GM18499 (cell line): ENCODE data around the gene IFITM10.
"Not testable (repeated sequence)": the region's sequence is repeated elsewhere in the genome, so short reads cannot be mapped to it uniquely, and the experiment has no call there.

Source experiments
- ATAC-seq: cut with Tn5 transposase; IDR thresholded peaks from one replicate; pipeline ENCODE4 v1.9.1; 2021; ENCODE audit warnings: moderate number of reproducible peaks; ENCODE audit not compliant: insufficient read depth, unreplicated experiment

The IFITM10 gene

DNA sequence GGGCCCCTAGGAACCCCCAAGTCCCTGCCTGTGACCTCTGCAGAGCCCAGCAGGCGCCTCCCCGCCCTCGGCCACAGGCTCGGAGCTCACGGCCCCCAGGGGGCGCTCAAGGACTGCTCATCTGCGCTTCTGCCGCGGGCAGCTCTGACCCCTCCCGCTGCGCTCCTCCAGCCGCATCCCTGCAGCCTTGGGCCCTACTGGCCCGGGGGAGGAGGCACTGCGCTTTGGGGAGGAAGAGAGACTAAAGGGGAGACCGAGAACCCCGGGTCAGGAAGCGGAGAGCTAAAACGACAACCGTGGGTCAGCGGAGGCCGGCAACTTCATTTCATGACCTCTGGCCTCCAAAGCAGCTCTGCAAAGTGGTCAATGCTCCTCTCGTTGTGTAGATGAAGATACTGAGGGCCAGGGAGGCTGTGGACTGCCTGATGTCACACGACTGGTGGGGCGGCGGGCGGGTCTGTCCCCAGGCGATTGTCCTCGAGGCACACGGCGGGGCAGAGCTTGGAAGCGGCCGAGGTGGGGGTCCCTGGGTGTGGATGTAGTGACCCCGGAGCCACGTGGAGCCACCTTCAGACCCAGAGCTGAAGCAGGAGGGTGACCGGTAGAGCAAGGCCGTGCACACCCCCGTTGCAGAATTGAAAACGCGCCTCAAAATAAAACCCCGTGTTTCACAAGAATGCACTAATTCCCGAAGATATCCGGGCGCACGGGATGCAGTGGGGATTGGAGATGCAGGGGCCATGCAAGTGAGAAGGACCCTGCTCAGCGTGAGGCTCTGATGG, 56.1 kb downstream of the IFITM10 start:
- no peak for ATAC-seq

DNA sequence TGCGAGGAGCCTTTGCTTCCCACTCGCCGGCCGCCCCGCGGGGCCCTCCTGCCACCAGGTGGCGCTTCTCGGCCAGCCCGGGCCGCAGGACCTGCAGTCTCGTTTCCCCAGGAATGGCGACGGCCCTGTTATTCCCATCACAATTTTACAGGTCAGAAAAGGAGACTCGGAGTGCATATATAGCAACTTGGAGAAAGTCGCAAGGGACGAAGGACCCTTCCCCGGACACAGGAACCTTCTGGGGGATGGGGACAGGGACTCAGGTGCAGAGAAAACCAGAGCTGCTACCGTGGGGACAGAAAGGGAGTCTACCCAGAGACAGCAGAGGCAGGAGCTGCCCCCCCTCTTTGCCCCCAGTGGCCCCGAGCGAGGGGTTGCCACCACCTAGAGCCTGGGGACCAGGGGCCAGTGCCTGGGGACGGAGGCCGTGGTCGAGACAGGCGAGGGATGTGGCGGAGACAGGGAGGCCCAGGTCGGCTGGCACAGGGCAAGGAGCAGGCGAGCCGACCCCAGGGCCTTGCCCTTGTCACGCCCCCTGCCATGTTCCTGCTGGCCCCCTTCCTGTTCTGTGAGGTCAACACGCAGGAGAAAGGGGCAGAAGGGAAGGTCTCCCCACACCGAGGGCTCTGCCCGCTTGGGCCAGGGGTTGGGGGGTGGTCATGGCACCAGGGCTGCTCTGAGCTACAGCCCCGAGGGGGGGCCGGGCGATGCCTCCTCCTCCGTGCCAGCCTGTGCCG, 56.9 kb downstream of the IFITM10 start:
- ATAC-seq: no peak

DNA sequence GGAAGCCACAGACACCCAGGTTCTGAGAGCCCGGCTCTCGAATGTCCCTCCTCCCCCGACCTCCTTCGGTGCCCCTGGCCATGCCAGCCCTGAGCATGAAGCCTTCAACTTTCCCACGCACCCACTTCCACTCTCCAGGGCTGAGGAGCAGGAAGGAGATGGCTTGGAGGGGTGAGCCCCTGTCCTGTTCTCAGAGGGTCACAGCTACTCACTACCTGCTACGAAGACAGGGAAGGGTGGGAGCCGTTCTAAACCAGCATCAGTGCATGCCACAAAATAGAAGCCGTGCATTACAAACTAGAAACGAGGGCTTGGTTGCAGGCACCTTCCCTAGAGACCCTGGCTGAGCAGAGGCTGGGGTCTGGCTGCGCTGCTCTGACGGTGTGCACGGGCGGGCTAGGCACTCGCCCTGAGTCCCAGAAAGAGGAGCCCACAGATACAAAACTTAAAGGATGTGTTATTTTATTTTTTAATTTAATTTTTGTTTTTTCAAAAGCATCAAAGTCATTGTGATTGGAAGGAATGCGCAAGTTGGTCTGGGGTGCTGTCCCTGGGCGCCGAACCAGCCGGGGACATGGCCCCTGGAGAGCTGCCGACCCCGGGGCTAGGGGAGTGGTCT, 57.6 kb downstream of the IFITM10 start:
- no peak for ATAC-seq

DNA sequence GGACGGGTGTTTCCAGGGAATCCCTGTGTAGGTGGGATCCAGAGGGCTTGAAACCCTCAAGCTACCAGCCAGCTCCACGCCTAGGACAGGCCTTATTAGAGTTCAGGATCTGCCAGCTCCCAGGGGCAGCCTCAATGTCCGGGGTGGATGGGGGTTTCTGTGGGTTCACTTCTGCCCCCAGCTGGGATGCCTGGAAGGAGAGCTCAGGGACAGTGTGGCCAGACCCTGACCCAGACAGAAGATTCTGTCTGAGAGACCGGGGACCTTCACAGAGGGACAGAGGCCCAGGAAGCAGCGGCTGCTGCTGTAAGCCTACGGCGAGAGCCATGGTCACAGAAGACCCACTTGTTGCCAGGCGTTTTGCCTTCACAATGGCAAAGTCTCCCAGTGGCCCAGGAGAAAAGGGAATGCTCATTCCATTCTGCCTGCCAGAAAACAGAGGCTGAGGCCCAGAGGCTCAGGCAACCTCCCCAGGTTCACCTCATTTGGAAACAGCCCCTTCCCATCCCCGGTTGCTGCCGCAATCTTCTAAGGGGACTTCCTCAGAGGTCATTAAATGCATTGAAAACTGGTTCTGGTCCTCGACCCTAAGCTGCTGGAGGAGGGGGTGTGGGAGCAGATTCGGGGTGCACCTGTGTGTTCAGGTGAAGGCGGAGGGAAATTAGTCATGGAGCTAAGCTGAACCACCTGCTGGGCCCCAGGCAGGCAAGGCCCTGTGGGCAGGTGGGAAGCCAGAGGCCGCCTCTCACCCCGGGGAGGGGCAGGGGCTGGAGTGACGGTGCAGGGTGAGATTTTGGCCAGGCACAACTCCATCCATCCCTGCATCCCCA, 58.3 kb downstream of the IFITM10 start:
- ATAC-seq: no peak

DNA sequence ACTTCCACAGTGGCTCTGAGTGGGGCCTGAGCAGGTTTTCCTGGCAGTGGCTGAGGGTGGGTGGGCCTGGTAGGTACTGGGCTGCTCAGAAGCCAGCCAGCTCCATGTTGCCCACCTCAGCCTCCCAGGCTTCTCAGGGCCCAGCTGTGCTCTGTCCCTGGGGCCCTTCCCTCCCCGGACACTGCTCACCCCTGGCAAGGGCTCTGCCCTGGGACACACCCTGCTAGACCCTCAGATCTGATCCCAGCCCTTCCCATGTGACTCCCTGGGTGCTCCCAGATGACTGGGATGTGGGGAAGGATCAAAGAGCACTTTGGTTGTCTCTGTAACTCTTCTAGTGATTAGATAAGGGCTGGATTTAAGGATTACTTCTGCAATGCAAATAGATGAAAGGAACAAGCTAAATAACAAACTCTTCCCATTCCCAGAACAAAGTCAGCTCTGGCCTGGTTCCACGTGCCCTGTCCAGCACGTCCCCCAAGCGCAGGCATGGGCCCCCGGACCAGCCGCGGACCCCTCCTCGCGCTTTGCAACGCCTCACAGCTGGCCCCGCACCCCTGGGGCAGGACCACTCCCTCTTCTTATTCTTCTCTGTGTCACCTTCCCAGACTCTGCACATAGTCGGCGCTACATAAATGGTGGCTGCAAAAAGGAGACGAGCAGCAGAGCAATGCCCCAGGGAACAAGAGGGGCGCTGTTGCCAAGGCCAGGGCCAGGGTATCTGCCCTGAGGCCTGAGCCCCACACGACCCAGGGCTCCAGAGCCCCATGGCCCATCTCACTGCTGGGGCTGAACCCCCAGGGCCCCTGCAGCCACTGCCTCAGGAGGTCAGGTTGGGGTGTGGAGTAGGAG, 59.1 kb downstream of the IFITM10 start:
- no peak for ATAC-seq

DNA sequence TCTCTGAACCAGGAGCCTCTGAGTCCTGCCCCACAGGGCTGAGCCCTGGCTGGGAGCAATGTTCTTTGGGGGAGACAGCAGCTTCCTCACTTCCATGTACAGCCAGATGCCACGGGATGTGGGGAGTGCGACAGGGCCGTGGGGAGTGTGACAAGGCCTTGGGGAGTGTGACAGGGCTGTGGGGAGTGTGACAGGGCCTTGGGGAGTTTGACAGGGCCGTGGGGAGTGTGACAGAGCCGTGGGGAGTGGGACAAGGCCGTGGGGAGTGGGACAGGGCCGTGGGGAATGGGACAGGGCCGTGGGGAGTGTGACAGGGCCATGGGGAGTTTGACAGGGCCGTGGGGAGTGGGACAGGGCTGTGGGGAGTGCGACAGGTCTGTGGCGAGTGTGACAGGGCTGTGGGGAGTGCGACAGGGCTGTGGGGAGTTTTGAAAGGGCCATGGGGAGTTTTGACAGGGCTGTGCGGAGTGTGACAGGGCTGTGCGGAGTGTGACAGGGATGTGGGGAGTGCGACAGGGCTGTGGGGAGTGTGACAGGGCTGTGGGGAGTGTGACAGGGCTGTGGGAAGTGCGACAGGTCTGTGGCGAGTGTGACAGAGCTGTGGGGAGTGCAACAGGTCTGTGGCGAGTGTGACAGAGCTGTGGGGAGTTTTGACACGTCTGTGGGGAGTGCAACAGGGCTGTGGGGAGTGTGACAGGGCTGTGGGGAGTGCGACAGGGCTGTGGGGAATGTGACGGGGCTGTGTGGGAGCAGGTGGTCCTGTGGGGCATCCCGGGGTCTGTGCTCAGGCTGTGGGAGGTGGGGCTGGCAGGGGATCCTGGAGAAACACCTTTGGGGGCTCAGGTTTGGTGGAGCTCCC, 60.0 kb downstream of the IFITM10 start:
- no peak for ATAC-seq

DNA sequence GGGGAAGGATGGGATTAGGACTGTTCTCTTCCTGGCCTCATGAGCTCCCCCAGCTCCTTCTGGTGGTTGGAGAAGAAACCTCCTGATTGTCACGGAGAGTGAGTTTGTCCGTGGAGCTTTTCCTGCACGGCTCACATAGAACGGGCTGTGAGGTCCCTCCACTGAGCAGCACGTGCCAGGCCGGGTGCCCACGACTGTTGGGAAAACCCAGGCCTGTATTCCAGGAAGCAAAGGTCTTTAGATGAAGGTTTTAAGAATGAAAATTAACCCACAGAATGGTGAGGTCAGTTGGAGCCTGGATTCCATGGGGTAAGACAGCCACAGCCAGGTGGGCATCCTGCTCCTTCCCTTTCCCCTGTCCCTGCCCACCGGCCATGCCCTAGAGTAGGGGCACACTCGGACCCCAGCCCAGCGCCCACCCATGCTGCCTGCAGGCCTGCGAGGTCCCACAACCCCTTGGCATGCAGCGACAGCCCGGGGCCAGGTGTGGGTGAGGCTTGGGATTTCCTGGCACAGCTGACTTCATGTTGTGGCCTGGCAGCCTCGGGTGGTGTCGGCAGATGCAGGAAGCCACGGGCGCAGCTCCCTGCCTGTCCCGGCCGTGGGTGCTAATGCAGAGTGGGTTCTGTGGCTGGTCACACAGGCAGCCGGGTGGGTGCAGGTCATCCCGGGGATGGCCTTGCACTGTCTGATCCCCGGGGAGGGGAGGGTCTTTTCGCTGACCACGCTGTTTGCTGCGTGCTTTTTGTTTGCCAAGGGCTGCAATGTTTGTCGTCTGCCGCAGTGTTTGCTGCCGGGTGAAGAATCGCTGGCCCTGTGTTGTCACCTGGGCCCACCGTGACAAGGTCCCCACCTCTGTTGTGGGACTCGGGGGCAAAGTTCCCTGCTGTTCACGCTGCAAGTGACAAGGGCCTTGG, 60.9 kb downstream of the IFITM10 start:
- ATAC-seq: not testable (repeated sequence)

DNA sequence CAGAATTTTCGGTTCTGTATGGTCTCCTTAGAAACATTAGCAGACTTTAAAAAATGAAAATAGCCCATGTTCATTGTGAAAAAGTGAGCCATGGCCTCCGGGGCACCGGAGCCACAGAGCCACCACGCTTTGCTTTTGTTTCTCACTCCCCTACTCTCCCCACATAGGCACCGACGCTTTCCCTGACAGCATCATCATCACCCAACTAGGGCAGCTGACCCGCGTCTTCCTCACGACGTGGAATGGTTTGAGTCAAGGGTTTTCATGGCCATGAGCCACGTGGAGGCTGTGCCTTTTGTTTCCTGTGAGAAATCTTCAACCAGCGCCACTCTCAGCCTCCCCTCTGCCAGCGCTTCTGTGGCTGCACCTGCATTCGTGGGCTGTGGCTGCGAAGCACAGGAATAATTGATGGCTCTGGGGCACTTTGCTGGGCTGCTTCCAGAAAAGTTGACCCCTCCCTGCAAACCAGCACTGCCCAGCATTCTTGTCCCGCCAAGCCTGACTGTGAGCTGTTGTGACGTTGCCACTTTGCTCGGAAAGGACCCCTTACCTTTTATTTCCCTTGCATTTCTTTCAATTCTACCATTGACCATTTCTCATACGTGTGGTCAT, 62.0 kb downstream of the IFITM10 start:
- ATAC-seq: not testable (repeated sequence)

DNA sequence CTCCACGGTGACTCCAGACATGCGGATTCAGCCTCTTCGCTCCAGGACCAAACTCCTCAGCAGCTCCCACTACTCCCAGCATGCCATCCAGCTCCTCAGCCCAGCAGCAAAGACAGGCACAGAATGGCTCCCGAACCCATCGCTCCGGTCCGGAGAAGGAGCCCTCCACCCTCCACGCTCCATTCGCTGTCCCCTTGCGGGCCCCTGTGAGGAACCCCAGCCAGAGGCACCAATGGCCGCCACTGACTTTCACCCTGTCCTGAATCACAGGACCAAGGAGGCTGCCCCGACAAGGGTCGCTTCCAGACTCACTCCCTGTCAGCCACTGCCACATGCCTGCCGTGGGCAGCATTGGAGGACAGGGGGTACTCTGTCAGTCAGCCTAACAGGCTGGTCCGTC, 64.2 kb downstream of the IFITM10 start:
- not testable (repeated sequence) for ATAC-seq

DNA sequence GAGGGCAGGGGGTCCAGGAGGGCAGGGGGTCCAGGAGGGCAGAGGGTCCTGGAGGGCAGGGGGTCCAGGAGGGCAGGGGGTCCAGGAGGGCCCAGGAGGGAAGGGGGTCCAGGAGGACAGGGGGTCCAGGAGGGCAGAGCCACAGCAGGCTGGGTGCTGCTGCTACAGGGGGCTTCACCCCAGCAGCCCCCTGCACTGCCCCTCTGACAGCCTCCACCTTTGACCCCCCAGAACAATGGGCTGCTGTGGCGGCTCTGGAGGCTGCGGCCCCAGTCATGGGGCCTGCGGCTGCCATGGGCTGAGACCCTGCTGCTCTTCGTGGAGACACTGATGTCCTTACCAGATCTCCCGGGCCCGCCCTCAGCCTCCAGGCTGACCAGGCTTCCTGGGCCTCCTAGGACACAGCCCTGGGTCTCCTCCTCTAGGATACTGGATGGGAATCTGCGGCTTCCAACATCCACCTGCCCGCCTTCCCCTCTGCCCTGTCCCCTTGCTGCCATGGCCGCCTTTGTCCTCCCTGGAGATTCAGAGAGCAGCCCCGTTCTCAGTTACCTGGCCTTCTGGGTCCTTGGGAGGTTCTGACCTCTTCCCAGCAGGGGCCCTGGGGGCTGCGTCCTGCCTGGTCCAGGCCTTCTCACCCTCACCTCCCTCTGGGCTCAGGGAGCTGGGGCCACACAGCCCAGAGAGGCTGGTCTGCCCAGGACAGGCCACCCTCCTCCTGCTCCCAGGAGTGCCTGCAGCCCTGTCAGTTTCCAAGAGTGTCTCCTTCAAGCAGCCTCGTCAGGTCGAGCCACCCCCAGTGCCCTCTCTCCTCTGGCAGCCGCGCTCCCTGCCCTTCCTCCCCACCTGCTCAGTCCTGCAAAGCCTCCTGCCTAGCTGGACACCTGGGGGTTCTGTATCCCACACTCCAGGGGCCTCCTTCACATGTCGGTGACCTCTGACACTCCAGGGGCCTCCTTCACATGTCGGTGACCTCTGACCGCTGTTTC, 65.2 kb downstream of the IFITM10 start:
- not testable (repeated sequence) for ATAC-seq

DNA sequence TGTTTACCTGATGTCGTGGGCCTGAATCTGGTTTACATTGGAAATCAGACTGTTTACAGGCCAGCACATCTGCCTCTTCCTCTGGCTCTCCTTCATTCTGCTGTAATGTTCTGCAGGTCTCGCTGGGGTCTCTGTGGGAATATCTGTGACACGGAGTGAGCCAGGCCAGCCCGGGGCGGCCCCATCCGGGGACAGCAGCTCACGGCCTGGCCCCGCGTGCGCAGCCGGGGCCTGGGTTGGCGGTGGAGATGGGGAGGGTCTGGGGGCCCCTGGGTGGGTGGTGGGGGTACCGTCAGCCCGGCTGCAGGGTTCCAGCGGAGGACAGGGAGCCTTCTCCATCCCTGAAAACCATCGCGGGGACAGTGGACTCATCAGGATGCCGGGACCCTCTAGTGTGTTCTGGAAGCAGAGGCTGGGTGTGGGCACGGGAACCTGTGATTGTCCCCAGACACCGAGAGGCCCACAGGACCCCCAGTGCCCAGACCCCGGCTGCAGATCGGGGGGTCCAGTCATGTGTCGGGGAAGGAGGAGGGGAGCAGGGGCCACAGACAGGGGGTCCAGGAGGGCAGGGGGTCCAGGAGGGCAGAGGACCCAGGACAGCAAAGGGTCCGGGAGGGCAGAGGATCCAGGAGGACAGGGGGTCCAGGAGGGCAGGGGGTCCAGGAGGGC, 66.4 kb downstream of the IFITM10 start:
- not testable (repeated sequence) for ATAC-seq

DNA sequence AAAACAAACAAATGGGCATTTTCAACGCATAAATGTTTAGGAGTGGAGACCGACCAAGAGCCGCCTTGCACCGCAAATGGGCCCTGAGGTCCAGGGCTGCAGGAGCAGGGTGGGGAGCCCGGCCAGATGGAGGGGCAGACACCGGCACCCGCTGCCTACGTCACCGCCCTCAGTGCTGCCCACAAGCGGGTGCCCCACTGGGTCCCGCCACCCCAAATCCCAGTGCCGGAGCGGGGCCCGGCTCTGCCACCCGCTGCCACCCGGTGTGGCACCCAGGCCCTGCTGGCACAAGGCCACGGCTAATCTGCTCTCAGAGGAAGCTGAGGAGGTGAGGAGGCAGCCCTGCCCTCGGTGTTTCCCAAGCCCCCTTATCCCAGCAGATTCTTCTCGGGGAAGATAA, 67.2 kb downstream of the IFITM10 start:
- ATAC-seq: not testable (repeated sequence)
